H1 (cell line): Measurements from ENCODE around the gene NEGR1. TPM values are rescaled to one million over a fixed set of nuclear protein-coding genes. Genes with fewer than 3 reads are reported as not detected.

ENCODE experiments used
- CHD1 ChIP-seq: IDR thresholded peaks from 2 replicates; pipeline ENCODE4 v1.6.1; 2012; ENCODE audit warnings: low read depth, low read length, improper control_type of control experiment
- CHD7 ChIP-seq: fragments of 300-600 bp; sonication (generic); IDR thresholded peaks from 2 replicates; pipeline ENCODE4 v1.7.1; 2012; ENCODE audit warnings: low read length, moderate library complexity, mild to moderate bottlenecking, inconsistent platforms; ENCODE audit not compliant: insufficient replicate concordance
- polyA plus RNA-seq, 7 experiments: library from polyadenylated mRNA; depleted of rRNA in 3 of 7; stranded (reverse) in 5 of 7; unstranded in 2 of 7; fragments of >200 nt in 5 of 7; fragments of 200-250 nt in 2 of 7; gene quantifications; 1 replicate in 5 of 7; 2 replicates in 1 of 7; 4 replicates in 1 of 7; pipeline versions ENCODE4 v1.2.1 to v1.2.3, GENCODE V29; 2011 to 2013; ENCODE audit warnings: missing spikeins in 2 of 7, mixed read lengths in 2 of 7
- total RNA-seq: library from RNA; stranded (reverse); fragmentation: NEBNext Ultra II Directional; extraction: Animal tissue kit (Norgen Biotek cat#: 25700); gene quantifications from 2 replicates; pipeline ENCODE4 v1.2.1, GENCODE V29; 2021

The NEGR1 gene
- total and polyA plus RNA-seq, 2 of the 8 experiments (the other 6 are each of a cell fraction or from before 2014, with no cell fraction given): 0.71 to 1.3 TPM

- TF ChIP-seq CHD7 (no peak), CHD1 (no peak)
- TF ChIP-seq, all 59 proteins: peak for 0
These were observed 501.7 kb downstream of the NEGR1 start (continued) for GRCh38 chr1:71780681-71781080.
